NCI-H1694 (cell line): ENCODE measurements around the gene JUND.

Experiments used
- DNase-seq: peaks from one replicate; lab custom pipeline; 2025; lab: John Stamatoyannopoulos, UW

JUND gene

DNA sequence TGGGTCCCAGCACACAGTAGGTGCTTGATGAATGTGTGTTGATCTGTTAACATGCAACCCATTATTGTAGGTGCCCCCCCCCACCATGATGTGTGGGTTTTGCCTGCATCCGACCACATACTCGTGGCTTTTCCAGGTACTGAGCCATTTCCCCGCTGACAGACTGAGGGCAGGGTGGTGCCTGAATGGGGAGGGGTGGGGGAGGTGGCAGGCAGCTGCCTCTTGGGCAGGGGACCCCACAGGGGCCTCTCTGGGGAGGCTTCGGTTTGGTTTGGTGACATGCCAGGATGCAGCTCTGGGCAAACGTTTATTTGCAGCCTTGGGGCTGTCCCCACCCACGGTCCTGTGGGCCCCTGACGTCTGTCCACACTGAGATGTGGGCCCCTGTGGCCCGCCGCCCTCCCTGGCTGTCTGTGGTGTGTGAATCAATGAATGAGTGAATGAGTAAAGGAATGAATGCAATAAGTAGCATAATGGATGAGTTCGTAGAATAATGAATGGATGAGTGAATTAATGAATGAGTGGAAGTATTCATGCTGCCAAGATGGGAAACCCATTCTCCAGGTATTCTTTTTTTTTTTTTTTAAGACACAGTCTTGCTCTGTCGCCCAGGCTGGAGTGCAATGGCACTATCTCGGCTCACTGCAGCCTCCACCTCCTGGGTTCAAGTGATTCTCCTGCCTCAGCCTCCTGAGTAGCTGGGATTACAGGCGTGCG lies 9.0 kb upstream of the JUND start:
- no peak for DNase-seq

DNA sequence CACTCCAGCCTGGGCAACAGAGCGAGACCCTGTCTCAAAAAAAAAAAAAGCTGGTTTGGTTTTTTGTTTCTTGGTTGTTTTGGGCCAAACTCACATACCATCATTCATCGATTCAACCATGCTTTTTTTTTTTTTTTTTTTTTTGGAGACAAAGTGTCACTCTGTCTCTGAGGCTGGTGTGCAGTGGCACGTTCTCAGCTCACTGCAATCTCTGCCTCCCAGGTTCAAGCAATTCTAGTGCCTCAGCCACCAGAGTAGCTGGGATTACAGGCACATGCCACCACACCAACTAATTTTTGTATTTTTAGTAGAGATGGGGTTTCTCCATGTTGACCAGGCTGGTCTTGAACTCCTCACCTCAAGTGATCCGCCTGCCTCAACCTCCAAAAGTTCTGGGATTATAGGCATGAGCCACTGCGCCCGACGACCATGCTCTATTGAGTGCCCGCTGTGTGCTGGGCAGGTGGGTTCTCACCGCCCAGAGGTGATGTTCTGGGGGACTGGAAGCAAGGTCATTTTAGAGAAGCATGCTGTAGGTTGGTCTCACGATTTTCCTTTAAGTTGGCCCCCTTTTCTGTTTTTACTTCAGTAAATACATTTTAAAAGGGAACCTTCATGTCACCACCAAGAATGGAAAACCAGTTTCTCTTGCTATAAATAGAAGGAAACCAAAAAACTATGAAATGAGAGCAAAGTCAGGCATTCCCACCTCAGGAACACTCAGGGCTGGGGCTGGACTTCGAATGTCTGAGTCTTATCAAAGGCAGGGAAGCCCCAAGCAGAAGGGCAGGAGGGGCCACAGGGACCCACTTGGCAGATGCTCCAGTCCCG lies 8.3 kb upstream of the JUND start:
- DNase-seq: no peak

DNA sequence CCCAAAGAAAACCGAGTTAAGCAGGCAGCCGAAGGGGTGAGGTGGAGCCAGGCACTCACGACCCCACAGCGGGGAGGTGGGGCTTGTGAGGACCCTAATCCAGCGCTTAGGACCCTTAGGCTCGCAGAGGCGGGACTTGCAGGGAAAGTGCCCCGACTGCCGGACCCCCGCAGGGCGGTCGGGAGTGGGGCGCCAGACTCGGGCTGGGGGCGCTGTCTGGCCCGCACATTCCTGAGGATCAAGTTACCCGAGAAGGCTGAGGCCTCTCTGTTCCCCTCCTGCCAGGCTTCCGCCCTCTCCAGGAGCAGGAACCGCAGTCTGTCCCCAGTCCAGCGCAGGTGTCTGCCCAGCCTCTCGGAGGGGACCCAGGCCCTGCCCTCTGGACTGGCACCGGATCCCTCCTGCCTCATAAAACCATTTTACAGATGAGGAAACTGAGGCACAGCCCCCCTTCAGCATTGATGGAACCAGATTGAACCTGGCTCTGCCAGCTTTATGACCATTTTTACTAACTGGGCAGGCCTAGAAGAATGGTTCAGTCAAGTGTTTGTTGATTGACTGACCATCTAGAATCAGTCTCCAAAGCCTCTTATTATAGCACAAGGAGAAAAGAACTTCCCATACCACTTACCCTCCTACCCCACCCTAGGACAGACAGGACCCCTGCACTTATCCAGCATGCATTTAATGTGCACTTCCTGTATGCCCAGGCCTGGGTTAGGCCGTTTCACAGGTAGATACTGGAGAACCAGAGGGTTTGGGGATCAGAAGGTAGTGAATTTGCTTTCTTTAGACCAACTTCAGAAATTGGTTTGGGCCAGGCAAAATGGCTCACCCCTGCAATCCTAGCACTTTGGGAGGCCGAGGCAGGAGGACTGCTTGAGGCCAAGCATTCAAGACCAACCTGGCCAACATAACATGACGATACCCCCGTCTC lies 6.7 kb upstream of the JUND start:
- no peak for DNase-seq

DNA sequence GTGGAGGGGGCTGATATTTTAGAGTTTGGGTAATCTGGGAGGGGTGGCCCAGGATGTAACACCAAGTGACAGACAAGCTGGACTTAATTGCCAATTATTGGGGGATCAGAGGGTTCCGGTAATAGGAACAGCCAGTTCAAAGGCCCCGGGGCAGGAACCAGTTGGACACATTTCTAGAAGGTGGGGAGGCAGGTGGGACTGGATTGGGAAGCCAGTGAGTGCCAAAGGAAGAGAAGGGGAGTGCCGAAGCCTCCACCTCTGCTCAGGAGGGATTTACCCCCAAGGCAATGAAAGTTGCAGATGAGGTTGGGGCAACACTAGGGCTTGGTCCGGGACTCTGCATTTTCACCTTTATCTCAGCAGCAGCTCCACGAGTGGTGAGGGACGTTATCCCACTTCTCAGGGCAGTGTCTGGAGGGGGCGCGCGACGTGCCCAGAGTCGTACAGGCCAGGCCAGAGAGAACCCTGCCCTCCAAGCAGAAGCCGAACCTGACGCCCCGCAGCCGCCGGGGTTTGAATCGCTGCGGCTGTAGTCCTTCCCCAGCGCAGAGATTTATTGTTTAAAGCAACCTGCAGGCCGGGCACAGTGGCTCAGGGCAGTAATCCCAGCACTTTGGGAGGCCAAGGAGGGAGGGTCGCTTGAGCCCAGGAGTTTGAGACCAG lies 5.7 kb upstream of the JUND start:
- no peak for DNase-seq

DNA sequence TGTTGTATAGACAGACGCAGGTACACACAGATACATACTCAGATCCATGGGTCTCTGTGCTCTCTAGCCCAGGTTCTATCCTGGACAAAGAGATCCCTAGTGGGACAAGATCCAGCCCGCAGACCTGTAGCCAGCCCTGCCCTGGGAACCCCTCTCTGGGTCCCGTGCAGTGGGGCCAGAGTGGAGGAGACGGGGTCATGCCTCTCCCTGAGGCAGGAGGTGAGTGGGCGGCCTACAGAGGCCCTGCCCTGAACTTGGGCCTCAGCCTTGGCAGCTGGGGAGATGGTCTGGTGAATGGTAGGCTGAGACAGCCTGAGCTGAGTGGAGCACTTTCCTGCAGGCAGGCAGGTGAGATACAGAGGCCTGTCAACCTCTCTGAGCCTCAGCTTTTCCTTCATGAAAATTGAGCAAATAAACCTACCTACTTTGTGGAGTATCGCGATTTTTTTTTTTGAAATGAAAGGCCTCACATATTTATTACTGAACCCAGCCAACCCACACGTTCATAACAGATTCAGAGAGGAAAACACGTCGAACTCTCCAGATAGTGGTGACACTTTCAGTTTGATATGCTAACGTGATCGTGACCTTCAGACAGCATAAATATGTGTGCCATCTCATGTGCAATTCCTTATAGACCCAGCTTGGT lies 3.4 kb upstream of the JUND start:
- no peak for DNase-seq

DNA sequence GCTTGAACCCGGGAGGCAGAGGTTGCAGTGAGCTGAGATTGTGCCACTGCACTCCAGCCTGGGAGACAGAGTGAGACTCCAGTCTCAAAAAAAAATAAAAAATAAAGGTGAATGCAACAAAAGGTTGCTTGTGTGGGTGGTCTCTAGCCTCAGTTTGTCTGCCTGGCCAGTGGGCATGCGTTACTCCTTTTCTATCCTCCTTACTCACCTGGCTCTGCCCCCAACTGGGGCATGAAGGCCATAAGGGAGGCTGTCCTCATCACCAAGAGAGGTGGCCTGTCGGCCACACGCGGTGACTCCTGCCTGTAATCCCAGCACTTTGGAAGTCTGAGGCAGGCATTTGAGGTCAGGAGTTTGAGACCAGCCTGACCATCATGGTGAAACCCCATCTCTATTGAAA lies 1.9 kb upstream of the JUND start:
- no peak for DNase-seq

DNA sequence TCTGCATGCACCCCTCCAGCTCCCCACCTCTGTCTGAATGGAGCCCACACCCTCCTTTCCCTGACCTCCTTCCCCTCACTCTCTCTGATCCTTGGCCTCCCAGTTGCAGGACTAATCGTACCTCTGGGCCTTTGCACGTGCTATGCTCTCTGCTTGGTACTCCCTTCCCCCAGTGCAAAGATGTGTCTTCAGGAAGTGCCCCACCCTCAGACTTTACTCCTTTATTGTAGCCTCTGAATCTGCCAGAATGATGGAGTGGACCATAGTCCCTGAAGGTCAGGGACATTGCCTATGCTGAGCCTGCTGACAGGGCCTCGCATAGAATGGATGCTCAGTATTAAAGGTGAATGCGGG lies 1.3 kb upstream of the JUND start:
- DNase-seq: no peak

DNA sequence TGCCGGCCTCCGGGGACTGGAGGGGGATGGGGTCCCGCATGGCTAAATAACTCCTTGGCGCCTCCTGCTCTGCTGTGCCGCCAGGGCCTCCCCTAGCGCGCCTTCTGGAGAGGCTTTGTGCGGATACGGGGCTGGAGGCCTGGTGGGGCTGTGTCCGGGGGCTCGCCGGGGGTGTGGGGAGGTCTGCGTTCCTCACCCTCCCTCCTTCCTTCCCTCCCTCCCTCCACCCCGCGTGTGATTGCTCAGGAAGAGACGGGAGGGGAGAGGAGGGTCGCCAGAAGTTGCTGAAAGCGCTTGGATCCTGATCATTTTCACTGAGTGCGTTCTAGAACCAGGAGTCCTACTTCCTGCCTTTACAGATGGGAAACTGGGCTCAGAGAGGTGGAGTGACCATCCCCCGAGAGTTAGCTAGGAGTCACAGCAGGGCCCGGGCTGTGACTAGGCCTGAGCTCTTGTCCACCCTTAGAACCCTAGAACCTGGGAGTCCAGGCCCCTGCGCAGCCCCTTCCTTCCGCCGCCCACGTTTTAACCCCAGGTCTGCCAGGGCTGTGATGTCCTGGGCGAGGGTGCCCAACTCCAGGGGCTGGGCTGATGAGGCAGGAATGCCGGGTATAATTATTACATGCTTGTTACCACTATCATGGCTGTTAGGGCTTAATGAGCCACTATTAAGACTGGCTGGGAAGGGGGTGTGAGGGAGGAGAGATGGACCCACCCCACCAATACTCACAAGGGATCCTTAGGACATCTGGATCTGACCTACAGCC lies 782 bp upstream of the JUND start:
- DNase-seq: peak; percentile 93

DNA sequence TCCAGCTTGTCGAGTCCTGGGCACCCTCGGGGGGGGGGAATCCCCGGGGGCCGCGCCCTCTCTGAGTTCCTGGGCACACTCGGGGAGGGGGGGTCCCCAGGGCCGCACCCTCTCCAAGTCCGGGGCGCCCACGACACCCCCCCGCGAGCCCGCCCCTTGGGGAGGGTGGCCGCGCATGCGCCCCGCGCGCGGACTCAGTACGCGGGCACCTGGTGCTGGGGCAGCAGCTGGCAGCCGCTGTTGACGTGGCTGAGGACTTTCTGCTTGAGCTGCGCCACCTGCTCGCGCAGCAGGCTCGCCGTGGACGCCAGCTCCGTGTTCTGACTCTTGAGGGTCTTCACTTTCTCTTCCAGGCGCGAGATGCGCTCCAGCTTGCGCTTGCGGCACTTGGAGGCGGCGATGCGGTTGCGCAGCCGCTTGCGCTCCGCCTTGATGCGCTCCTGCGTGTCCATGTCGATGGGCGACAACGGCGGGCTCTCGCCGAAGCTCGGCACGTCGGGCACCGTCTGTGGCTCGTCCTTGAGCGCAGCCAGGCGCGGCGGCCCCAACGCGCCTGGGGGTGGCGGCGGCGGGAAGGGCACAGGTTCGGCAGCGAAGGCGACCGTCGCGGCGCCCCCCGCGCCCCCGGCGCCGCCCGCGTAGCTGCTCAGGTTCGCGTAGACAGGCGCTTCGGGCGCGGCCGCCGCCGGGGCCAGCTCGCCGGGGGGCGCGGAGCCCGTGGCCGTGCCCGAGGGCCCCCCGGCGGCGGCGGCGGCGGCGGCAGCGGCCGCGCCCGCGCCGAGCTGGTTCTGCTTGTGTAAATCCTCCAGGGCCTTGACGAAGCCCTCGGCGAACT lies 958 bp downstream of the JUND start:
- peak; percentile 79 for DNase-seq

DNA sequence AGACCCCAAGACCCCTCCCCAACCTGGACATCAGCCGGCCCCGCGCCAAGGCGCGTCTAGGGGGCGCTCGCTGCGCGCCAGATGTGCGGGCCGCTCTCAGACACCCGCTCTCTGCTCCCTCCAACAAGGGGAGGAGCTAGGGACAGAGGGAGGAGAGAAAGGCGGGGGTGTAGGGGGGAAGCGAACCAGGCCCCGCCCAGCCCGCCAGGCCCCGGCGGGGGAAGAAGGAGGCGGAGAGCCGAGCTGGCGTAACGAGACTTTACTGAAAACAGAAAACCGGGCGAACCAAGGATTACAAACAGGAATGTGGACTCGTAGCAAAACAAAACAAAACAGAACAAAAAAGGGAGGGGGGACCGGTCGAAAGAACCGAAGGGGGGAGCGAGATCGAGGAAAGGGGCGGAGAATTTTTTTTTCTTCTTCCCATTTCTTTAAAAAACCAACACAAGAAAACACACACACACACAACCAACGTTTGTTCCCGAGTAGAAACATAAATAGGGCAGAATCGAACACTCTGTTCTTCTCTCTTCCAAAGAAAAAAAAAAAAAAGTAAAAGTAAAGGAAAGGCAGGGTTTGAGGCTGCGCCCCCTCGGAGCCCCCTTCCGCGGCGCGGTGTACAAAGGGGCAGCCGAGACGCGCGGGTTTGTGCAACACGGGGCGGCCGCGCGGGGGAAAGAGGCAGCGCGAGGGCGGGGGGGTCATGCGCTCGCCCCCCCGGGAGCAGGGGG lies 1.7 kb downstream of the JUND start:
- peak; percentile 96 for DNase-seq

DNA sequence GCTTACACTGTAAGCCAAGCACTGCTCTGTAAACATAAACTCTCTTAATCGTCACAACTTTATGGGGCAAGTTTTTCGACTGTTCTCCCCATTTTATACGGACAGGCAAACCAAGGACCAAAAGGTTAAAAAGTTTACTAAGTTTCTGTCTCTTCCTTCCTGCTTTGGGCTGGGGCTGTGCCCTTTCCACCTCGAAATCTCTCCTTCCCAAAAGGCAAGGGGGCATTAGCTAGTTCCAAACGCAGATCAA lies 2.2 kb downstream of the JUND start:
- DNase-seq: no peak

DNA sequence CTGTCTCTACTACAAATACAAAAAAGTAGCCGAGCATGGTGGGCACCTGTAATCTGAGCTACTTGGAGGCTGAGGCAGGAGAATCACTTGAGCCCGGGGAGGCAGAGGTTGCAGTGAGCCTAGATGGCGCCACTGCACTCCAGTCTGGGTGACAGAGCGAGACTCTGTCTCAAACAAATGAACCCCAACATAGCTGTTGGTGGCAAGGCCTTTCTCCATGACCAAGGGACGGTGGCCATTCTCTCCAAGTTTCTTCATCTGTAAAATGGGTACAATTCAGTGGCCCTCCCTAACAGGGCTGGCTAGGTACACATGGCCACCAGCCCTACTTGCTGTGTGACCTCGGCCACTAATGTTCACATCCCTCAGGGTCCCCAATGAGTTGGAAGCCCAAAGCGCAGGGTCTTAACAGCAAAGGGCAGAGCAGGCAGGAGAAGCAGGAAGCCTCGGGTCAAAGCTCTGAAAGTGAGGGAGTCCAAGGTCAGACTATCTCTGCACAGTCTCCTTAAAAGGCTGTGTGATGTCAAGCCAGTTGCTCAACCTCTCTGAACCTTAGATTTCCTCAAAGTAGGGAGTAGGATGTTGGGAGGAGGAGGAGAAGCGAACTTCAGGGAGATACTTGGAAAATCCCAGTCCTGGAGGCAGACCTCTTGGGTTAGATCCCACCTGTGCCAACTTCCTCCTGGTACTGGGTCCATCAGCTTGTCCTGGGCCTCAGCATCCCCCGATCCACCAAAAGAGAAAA lies 2.7 kb downstream of the JUND start:
- DNase-seq: no peak

DNA sequence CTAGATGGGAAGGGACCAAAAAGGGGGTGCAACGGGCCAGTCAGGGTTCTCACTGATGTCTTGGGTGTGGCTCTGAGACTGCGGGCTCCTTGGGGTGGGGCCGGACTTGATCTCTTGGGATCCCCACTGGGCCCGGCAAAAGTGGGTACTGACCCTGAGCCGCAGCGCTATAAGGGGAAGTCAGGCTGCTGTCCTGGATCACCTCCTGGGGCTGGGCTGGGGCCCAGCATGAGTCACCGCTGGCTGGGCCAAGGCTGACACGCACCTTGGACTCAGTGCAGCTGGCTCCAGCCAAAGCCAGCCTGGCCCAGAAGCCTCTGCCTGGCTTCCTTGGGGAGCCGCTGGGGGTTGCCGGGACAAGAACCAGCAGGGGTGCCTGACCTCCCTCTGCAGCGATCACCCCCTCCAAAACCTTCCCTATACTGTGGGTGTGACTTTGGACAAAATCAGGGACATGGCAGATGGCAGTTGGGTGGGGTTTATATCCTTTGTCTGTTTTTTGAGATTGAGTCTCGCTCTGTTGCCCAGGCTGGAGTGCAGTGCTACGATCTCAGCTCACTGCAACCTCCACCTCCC lies 6.6 kb downstream of the JUND start:
- no peak for DNase-seq

DNA sequence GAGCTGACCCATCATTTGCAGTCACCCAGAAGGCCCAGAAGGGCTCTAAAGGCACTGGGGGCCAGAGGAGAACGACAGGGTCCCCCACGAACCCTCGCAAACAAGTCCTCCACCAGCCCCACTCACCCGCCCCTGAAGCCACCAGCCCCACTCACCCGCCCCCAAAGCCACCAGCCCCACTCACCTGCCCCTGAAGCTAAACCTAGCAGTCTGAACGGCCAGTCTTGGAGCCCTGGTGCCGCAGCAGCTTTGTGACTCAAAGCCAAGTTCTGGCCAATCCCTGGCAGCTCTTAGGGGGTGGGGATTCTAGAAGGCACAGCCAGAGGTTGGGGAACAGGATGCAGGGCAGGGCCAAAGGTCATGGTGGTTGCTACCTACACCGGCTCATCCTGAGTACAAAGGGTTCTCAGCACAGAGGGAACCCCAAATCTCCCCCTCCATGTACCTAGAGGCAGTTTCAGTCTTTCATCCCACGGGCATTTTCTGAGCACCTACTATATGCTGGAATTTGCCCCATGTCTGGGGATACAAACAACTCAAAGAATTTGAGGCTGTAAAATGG lies 7.1 kb downstream of the JUND start, which contains the start of gene IQCN:
Gene IQCN (minus strand): TSS at position 234 of the 562 bp plus-strand sequence. CDS start 4,974 bp downstream, outside the sequence.
- no peak for DNase-seq

DNA sequence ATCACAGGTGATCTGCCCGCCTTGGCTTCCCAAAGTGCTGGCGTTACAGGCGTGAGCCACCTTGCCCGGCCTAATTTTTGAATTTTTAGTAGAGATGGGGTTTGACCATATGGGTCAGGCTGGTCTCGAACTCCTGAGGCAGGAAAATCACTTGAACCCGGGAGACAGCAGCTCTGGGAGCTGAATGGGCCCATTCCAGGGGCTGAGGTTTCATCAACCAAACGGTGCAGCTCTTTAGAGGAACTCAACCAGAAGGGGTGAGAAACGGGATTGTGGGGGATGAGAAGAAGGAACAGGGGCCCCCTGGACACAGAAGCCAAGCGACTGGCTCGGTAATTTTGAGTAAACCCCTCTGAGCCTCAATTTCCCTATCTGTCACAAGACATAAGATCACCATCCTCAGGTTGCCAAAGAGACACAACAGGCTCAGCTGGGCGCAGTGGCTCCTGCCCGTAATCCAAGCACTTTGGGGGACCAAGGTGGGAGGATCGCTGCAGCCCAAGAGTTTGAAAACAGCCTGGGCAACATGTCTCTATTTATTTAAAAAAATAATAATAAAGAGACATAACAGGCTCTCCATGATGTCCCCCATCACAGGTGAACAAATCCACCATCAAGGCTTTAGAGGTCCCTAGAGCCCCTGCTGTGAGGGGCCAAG lies 7.7 kb downstream of the JUND start:
- no peak for DNase-seq

DNA sequence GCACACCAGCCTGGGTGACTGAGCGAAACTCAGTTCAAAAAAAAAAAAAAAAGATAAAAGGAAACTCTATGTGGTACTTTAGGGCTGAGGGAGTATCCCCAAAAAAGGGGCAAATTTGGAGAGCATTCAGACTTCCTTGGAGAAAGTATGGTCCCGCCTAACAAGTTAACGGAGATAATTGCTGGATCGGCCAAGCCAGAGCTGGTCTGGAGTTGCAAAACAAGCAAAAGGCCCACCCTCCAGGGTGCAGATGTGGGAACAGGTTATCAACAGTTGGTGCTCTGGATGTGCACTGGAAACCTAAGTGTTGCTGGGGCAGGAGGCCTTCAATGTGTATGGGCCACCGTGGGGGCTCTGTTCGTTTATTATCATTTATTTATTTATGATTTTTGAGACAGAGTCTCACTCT lies 10.0 kb downstream of the JUND start:
- no peak for DNase-seq

DNA sequence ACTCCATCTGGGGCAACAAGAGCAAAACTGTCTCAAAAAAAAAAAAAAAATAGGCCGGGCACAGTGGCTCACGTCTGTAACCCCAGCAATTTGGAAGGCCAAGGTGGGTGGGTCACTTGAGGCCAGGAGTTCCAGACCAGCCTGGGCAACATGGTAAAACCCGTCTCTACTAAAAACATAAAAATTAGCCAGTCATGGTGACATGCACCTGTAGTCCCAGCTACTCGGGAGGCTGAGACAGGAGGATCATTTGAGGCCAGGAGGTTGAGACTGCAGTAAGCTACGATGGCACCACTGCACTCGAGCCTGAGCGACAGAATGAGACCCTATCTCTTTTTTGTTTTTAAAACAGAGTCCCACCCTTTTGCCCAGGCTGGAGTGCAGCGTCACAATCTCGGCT lies 11.1 kb downstream of the JUND start:
- no peak for DNase-seq
